Head of caudate nucleus (tissue), 42 donors: ENCODE measurements around the gene CD101.

Source experiments
- DNase-seq, 42 donors: peaks; one replicate each; pipeline versions ENCODE4 v3.0.0 to v3.0.0-alpha.2; 2020 to 2021; ENCODE audit warnings: mixed read lengths in 7 of 42
- intact Hi-C: fragments of 100-400 bp; cut with DNase I; formaldehyde crosslinking; loops from one replicate; pipeline ENCODE4 v1.15.0; 2022

CD101 gene

DNA sequence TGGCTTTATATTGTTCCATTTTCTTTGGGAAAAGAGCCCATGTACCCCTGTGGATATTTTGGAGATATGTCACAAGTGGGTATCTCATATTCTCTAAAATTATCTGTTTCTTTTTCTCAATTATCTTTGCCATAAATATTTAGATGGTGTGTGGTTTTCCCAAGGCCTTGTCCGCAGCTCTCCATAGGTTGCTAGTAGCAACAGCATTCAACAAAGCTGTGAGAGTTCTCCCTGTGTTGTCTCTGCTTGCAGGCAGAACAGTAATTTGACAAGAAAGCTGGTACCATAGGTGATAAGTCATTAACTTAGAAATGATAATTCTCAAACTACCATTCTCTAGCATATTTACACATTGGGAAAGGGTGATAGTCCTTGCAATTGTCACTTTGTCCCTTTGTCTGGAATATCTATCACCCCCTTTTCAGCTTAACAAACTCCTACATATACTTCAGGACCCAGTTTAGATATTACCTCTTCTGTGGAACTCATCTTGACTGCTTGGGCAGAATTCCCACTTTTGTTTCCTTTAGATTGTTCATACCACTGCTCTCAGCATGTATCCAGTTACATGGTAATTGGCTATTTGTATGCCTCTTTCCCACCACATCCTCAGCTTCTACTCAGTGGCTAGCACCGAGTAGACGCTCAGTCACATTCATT, 8.9 kb downstream of the CD101 start:
- DNase-seq = no peak
- intact Hi-C loops = no loop called here

DNA sequence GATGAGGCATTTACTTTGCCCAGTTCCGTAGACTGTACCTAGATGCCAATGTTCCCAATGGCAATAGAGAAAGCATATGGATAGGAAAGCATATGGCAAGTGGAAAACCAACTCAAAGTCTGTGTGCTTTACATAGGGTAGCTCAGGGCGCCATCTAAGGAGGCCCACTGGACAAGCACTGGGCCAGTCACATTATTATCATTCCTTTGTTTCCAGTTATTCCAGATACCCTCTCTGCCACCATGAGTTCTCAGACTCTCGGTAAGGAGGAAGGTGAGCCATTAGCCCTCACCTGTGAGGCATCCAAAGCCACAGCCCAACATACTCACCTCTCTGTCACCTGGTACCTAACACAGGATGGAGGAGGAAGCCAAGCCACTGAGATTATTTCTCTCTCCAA, 9.8 kb downstream of the CD101 start:
- no peak for DNase-seq

DNA sequence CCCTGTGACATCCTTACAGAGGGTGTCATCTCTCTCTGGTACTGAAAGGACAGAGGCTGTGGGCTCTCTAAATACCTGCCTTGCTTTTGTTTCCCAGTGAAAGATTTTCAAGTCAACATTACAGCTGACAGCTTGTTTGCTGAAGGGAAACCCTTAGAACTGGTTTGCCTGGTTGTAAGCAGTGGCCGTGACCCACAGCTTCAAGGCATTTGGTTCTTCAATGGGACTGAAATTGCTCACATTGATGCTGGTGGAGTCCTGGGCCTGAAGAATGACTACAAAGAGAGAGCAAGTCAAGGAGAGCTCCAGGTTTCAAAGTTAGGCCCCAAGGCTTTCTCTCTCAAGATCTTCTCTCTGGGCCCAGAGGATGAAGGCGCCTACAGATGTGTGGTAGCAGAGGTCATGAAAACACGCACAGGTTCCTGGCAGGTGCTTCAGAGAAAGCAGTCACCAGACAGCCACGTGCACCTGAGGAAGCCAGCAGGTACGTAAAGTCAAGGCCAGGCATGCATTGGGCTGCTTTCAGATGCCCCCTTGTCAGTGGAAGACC, 11.8 kb downstream of the CD101 start:
- DNase-seq = no peak
- intact Hi-C loops = no loop called here

More for the DNA sequence above, 9.8 kb downstream of the CD101 start:
- intact Hi-C loops = no loop called here

DNA sequence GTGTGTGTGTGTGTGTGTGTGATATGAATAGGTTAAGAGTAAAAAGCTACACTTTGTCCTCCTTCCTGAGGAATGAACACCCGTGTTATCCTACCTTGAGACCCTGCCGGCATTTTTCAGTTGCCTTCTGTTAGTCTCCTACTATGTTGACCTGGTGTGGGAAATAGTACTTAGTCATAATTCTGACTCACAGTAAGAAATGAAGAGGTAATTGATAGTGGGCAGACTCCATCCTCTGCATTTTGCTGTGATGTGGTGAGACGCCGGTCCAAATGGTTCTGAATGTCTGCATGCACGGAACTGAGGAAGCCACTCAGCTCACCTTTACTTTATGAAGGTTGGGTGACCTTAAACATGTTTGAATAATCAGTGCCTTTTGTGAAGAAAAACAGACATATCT, 12.6 kb downstream of the CD101 start:
- intact Hi-C loops = no loop called here
- DNase-seq = no peak

DNA sequence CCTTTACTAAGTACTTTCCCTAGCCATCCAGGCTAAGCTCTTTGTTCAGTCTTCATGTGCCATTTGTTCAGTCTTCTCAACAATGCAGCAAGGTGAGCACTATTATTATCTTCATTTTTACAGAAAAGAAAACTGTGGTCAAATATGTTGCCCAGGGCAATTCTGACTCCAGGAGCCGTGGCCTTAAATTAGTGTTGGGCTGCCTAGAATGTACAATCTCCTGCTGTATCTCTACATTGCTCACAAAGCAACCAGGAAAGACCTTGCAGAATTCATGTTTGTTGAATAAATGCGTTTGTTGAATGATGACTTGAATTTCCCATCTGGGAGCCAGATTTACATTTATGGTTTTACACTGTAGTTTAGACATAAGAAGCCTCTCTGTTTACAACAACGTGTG, 14.2 kb downstream of the CD101 start:
- intact Hi-C loops = no loop called here

DNA sequence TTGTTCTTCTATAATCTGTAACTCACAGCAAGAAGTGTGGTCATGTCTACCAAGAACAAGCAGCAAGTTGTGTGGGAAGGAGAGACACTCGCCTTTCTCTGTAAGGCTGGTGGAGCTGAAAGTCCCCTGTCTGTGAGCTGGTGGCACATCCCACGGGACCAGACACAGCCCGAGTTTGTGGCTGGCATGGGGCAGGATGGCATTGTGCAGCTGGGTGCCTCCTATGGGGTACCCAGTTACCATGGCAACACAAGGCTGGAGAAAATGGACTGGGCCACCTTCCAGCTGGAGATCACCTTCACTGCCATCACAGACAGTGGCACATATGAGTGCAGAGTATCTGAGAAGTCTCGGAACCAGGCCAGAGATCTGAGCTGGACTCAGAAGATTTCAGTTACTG, 15.5 kb downstream of the CD101 start:
- no peak for DNase-seq
- intact Hi-C loops = no loop called here

More for the DNA sequence above, 14.2 kb downstream of the CD101 start:
- no peak for DNase-seq

DNA sequence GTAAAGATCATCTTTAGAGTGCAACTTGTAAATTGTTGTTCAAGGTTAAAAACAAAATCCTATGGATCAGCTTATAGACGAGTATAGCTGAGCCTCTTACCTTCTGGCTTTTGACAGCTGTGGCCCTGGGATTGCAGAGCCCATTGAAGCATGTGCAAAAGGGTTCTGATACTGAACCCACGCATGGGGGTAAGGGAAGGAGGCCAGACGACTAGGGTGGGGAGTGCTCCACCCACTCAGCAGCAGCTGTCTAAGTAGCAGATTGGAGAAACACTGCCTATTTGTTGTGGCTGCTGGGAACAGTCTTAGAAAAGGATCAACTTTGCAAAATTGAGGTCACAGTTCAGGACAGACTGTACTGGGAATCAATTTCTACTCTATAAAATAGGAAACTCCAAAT, 16.1 kb downstream of the CD101 start:
- no peak for DNase-seq
- intact Hi-C loops = no loop called here

DNA sequence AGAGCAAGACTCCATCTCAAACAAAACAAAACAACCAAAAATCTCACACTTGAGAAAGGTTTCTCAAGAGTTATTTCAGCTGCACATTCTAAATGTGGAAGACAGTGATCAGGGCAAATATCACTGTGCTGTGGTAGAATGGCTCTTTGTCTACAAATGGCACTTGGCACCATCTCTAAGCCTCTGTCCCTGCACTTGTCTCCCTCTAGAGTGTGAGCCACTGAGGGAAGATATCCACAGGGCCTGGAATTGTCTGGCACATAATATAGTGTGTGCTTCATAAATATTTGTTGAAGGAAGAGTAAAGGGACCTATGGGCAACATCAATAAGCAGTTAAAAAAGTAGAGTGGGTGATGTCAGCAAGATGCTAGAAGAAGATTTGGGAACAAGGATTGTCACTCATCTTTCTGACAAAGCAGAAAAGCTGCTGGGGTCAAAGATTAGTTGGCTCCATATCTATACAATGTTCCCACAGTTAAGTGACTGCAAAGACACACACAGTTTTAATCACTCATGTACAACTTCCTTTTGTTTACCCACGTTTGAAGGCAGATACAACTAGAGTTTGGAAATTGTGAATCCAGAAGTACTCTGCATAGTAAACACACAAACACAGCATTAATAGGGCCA, 19.1 kb downstream of the CD101 start:
- DNase-seq = peak in 16 of 42 donors; percentile 12 to 65 (median 37)
- intact Hi-C loops = no loop called here

DNA sequence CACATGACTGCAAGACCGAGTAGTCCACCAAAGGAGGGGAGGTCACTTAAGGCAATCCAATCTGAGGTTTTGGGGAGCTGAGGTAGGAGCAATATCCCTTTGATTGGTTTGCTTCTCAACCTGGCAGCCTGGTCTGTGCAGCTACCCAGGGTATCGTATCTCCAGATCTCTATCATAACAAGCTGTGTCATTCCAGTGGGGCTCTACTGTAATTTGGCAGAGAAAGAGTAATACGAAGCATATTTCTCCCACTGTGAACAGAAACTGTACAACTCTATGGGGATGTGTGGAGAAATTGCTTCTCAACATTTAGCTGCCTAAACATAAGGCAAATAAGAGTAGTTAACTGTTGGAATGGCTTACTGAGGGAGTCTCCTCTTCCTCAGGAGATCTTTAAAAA, 20.6 kb downstream of the CD101 start:
- intact Hi-C loops = no loop called here
- no peak for DNase-seq

DNA sequence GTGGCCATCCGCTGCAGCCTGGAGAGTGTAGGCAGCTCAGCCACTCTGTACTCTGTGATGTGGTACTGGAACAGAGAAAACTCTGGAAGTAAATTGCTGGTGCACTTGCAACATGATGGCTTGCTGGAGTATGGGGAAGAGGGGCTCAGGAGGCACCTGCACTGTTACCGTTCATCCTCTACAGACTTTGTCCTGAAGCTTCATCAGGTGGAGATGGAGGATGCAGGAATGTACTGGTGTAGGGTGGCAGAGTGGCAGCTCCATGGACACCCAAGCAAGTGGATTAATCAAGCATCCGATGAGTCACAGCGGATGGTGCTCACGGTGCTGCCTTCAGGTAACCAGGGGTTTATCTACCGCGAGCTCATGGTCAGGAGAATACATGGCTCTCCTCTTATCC, 24.0 kb downstream of the CD101 start:
- no peak for DNase-seq
- intact Hi-C loops = no loop called here

DNA sequence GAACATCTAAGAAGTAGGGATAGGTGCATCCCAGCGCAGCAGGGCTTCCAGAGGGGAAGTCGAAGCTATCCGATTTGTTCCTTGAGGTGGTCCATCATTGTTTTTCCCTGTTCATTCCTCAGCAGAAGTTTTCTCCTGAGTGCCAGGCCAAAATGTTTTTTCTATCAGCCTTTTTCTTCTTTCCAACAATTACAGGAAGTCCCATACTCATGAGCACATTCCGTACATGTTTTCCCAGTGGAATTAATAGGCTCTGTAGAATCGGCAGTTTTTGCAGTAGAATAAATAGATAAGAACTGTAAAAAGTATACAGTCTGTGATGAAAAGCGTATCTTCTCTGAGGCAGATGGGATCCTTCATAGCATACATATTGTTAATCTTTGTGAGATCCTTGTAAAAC, 24.8 kb downstream of the CD101 start:
- DNase-seq = no peak
- intact Hi-C loops = no loop called here

DNA sequence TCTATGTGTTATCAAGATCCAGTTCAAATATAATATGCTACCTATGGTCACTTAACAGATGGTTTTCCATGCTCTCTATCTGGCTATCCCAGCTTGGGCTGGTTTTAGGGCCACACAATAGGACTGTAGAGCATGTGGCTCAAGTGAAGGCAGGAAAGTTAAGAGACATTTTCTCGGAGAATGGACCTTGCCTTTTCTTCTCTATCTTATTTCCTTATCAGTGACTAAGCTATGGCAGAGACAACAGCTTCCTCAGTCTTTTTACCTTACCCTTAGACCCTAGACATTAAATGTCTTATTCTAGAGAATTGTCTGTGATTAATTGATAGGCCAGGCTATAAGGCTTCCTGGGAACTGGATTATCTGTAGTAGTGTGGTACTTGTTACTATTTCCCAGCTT, 28.1 kb downstream of the CD101 start:
- intact Hi-C loops = no loop called here

DNA sequence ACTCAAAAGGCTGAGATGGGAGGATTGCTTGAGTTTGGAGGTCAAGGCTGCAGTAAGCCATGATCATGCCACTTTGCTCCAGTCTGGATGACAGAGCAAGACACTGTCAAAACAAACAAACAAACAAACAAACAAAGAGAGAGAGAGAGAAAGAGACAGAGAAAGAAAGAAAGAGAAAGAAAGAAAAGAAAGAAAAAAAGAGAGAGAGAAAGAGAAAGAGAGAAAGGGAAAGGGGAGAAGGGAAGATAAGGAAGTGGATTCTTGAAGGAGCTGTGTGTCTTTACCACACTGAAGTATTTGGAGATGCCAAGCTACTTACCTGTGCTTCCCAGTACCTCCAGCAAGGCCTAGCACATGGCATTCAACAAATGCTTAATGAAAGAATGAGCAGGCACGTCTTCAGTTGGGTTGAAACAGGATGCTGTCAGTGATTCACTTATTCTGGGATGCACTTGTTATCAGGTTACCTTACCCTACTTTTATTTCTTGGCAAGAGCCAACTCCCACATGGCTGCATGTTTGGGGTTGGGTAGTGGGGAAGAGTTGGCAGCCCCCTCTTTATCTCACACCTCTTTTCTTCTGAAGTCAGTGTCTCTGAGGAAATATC, 28.8 kb downstream of the CD101 start:
- DNase-seq = no peak
- intact Hi-C loops = no loop called here

More for the DNA sequence above, 28.1 kb downstream of the CD101 start:
- DNase-seq = no peak

DNA sequence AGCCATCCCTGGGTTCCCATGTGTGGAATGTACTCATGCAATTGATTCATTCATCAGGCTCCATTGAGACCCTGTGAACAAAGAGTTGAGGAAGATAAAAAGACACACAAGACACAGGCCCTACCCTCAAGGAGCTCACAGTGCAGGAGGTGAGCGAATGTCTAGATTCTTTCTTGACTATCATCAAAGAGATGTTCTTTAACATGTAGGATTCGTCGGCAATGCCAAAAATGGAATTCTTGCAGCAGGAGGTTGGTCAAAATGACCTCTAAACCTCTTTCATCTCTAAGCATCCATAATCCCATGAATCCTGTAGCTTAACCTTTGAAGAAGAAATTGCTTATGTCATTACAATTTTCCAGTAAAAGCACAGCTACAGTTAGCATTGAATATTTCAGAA, 30.7 kb downstream of the CD101 start:
- intact Hi-C loops = no loop called here
- DNase-seq = no peak

DNA sequence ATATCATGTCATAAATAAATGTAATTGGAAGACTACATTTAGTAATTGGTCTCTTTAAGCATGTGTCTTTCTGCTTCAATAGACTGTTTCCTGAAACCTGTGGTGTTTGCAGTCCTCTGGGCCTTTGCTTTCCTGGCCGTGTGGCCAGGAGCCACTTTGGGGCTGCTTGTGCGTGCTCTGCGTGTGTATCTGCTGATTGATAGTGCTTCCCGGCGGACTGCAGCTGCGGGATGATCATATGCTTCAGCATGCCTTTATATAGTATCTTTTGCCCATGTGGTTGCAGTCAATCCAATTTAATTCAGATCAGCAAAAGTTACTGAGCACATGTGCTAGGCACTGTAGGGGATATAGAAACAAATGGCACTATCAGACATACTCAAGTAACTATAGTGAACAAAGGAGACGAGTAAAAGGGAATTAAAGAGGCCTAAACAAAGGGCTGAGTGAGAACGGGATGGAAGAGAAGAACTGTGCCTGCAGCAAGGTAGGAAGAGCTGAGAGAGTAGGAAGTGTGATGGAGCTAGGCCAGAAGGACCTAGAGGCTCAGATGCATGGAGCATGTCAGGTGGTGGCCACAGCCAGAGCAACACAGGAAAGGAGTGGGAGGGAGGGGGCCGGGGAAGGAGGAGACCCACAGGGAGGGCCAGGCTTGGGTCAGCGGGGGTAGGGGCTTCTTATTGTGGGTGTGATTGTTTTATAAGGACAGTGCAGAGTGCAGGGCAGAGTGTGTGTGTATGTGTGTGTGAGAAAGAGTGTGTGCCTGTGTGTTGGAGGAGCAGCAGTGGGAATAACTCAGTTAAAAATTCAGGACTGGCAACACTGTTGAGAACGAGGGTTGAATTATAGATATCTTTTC, 31.4 kb downstream of the CD101 start:
- no peak for DNase-seq
- intact Hi-C loops = no loop called here

DNA sequence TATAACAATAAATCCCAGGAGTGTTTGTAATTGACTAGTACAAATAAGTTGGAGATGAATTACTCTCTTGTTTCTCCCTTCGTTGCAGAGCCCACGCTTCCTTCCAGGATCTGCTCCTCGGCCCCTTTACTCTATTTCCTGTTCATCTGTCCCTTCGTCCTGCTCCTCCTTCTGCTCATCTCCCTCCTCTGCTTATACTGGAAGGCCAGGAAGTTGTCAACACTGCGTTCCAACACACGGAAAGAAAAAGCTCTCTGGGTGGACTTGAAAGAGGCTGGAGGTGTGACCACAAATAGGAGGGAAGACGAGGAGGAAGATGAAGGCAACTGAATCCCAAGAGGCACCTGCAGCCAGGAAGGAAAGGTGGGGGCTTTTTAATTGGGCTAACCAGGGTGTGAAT, 32.2 kb downstream of the CD101 start:
- no peak for DNase-seq
- intact Hi-C loops = no loop called here

DNA sequence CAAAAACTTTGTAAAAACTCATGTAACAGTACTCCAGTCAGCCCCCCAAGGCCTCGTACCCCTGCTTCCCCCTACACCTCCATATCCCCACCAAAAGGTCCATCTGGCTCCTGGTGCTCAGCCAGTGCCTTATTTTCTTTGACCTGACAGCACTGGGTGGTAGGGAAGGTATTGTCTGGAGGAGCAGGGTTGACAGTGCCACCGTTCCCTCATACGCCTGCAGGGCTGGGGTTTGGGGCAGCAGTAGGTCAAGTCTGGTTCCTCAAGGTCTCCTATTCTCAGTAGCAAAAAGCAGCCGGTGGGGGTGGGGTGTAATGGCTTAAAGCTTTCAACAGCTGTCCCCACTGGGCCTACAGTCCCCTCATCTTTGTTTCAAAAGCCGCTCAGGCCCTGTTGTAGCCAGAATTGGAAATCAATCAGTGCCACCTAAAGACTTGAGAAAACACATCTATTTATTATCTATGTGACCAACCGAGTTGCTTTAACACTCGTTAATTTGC, 33.3 kb downstream of the CD101 start:
- intact Hi-C loops = no loop called here
- DNase-seq = no peak

DNA sequence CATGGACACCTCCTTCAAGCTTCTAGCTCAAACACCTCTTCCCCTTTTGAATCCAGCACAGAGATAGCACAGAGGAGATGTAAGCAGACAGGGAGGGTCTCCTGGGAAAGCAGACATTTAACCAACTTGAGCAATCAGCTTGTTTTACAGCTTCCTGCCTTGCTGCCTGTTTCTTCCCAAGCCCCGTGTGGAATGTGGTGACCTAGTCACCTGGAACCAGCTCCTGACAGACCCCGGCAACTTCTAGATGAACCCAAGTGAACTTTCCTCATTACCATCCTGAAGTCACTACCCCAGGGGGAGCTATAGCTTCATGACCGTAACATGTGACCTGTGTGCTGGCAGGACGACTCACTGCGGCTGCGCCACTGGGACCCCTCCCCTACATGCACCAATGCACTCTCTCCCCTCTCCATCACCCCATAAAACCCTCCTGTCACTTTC, 34.5 kb downstream of the CD101 start:
- intact Hi-C loops = no loop called here
- DNase-seq = no peak

DNA sequence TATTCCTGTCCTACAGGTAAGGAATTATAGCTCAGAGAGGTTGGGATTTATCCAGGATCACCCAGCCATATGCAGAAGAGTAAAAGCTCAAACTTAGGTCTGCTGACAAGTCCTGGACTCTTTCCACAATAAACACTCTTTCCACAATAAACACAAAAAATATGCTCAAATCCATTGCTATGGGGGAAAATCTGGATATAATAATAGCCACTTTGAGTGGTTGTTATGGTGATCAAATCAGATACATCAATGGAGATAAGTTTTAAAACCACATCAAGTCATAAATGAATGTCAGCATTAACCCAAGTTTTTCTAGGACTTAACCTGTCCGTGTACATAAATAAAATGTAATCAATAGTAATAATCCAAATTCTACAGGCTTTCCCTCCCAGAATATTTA, 36.2 kb downstream of the CD101 start:
- intact Hi-C loops = no loop called here
- no peak for DNase-seq
